C4-2B (cell line): ENCODE measurements around the gene MEOX1.

Source experiments
- CTCF ChIP-seq: fragments of 450-650 bp; conservative IDR thresholded peaks from 2 replicates; pipeline ENCODE4 v1.5.1; 2017; ENCODE audit warnings: mild to moderate bottlenecking
- ZFX ChIP-seq: fragments of 450-650 bp; IDR thresholded peaks from 2 replicates; pipeline ENCODE4 v1.6.1; 2017

DNA sequence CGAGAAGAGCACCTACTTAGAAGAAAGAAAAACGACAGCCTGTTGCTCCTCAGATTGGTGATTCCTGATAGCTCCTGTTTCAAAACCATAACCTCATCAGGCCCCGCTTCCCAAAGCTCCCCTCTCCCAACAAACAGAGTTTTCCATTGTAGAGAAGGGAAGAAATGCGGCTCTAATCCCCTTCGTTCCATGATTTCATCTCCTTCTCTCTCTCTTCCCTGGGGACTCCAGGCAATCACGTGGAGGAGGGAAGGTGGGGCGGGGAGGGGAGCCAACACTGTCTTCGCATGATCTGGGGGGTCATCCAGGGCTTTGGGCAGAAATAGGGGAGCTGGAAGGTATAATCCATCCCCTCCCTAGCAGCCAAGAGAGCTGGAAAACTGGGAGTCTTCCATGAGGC, 43.4 kb downstream of the MEOX1 start:
- no peak for TF ChIP-seq CTCF
- no peak for TF ChIP-seq ZFX
